K562 (cell line): ENCODE data around the gene RNASE4. TPM values are rescaled to one million over a fixed set of nuclear protein-coding genes. Genes with fewer than 3 reads are reported as not detected.
A peak's percentile ranks its signal among the peaks of the same experiment; 100 is the strongest.

Experiments
- BACH1 ChIP-seq: fragments of 200-800 bp; sonication (Bioruptor generic); IDR thresholded peaks from 2 replicates; pipeline ENCODE4 v1.6.1; 2016; ENCODE audit warnings: missing genetic modification characterization, missing compliant biosample characterization
- COPS2 ChIP-seq: fragments of 450-650 bp; conservative IDR thresholded peaks from 2 replicates; pipeline ENCODE4 v1.6.1; 2016; ENCODE audit warnings: mild to moderate bottlenecking, moderate library complexity
- FOXM1 ChIP-seq, 2 experiments: fragments of 450-650 bp in 1 of 2; sonication (generic) in 1 of 2; formaldehyde crosslinking in 1 of 2; IDR thresholded peaks; 2 replicates each; pipeline versions ENCODE4 v1.6.1 to v1.9.0; 2017 to 2022; ENCODE audit warnings: low read depth in 2 of 2, mild to moderate bottlenecking in 2 of 2, missing genetic modification reagents in 1 of 2, moderate library complexity in 1 of 2
- FOXP1 ChIP-seq: sonication (generic); formaldehyde crosslinking; IDR thresholded peaks from 2 replicates; pipeline ENCODE4 v1.8.0; 2022; ENCODE audit warnings: mild to moderate bottlenecking, missing genetic modification reagents
- GATAD2A ChIP-seq: fragments of 450-650 bp; IDR thresholded peaks from 2 replicates; pipeline ENCODE4 v1.6.1; 2017
- LEF1 ChIP-seq: fragments of 450-650 bp; IDR thresholded peaks from 2 replicates; pipeline ENCODE4 v1.6.1; 2016; ENCODE audit warnings: mild to moderate bottlenecking
- MIER1 ChIP-seq: fragments of 450-650 bp; IDR thresholded peaks from 2 replicates; pipeline ENCODE4 v1.6.1; 2016; ENCODE audit warnings: antibody characterized with exemption, mild to moderate bottlenecking, low read depth
- MTA2 ChIP-seq: fragments of 450-650 bp; IDR thresholded peaks from 2 replicates; pipeline ENCODE4 v1.6.1; 2016; ENCODE audit warnings: low read depth
- POLR2B ChIP-seq: fragments of 450-650 bp; IDR thresholded peaks from 2 replicates; pipeline ENCODE4 v1.6.1; 2018; ENCODE audit warnings: low read depth; ENCODE audit not compliant: partially characterized antibody
- POLR3A ChIP-seq: IDR thresholded peaks from 2 replicates; pipeline ENCODE4 v1.6.1; 2011; ENCODE audit warnings: borderline replicate concordance, mild to moderate bottlenecking, moderate library complexity; ENCODE audit not compliant: insufficient read length, insufficient read depth; ENCODE audit errors: extremely low read depth
- PPARD ChIP-seq: fragments of 250-450 bp; sonication (Bioruptor Pico); IDR thresholded peaks from 2 replicates; pipeline ENCODE4 v1.8.0; 2022; ENCODE audit warnings: inconsistent platforms, mild to moderate bottlenecking, moderate library complexity
- PREB ChIP-seq: sonication (generic); formaldehyde crosslinking; IDR thresholded peaks from 2 replicates; pipeline ENCODE4 v1.8.1; 2023; ENCODE audit warnings: mild to moderate bottlenecking, missing genetic modification reagents
- SNIP1 ChIP-seq: fragments of 450-650 bp; IDR thresholded peaks from 2 replicates; pipeline ENCODE4 v1.7.1; 2017; ENCODE audit warnings: low read depth, mild to moderate bottlenecking
- STAT6 ChIP-seq: sonication (generic); formaldehyde crosslinking; IDR thresholded peaks from 2 replicates; pipeline ENCODE4 v1.8.1; 2023; ENCODE audit warnings: mild to moderate bottlenecking, missing genetic modification reagents
- ZBTB8A ChIP-seq: fragments of 450-650 bp; IDR thresholded peaks from 2 replicates; pipeline ENCODE4 v1.6.1; 2018; ENCODE audit warnings: mild to moderate bottlenecking, moderate library complexity; ENCODE audit not compliant: partially characterized antibody
- ZNF280A ChIP-seq: fragments of 450-650 bp; IDR thresholded peaks from 2 replicates; pipeline ENCODE4 v1.6.1; 2018; ENCODE audit warnings: mild to moderate bottlenecking, low read depth; ENCODE audit not compliant: partially characterized antibody
- polyA plus RNA-seq, 8 experiments: library from polyadenylated mRNA; depleted of rRNA in 4 of 8; stranded (reverse) in 5 of 8; unstranded in 3 of 8; fragments of >200 nt; fragmentation: Nextera tagmentation in 2 of 8; fragmentation: Illumina TruSeq in 1 of 8; extraction: Ambion mirVana in 2 of 8; extraction: Trizol in 1 of 8; gene quantifications; 2 replicates each; pipeline versions ENCODE4 v1.2.1 to v1.2.3, GENCODE V29; 2011 to 2014; ENCODE audit warnings: inconsistent platforms in 1 of 8, missing spikeins in 1 of 8
- total RNA-seq, 7 experiments: library from RNA; depleted of rRNA in 6 of 7; stranded (reverse); fragments of >200 nt in 6 of 7; fragmentation: Illumina TruSeq in 2 of 7; extraction: Trizol in 2 of 7; gene quantifications; 2 replicates each; pipeline versions ENCODE4 v1.2.1 to v1.2.3, GENCODE V29; 2011 to 2021; ENCODE audit warnings: low replicate concordance in 1 of 7
- TF ChIP-seq, protein P1 (sequence below): fragments of 450-650 bp; IDR thresholded peaks from 2 replicates; pipeline ENCODE4 v1.7.0; 2016; ENCODE audit warnings: borderline replicate concordance
- TF ChIP-seq, protein P2 (sequence below): sonication (generic); formaldehyde crosslinking; IDR thresholded peaks from 2 replicates; pipeline ENCODE4 v1.8.1; 2023; ENCODE audit warnings: mild to moderate bottlenecking, missing genetic modification reagents, moderate library complexity

The RNASE4 gene
- total and polyA plus RNA-seq, 9 of the 15 experiments (the other 6 are each of a cell fraction or from before 2014, with no cell fraction given): 0.09 to 0.22 (median 0.13) TPM; not detected in 2

DNA sequence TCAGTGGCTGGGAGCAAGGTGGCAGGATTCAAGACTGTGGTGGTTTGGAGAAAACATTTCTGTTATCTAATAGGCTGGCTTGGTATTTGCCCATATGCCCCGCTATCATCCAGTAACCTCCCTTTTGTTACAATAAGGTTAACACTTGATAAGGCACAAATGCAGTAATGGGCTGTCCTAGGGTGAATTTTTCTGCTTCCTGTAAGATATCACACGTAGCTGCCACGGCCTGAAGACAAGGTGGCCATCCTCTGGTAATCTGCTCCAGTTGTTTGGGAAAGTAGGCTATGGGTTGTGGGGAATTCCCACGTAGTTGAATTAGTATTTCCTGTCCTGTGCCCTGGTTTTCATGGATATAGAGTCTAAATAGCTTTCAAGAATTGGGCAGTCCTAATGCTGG, 27.3 kb downstream of the RNASE4 start (continued):
- TF ChIP-seq STAT6 (no peak), MIER1 (no peak), FOXP1 (CRISPR knock-in tag) (no peak), BACH1 (tag) (no peak), POLR3A (no peak), SNIP1 (no peak), ZBTB8A (no peak), COPS2 (no peak), POLR2B (no peak), LEF1 (no peak), PREB (no peak), ZNF280A (no peak), PPARD (CRISPR knock-in tag) (no peak), GATAD2A (no peak), MTA2 (peak; percentile 49; the same call in 1 of the 2 replicates), FOXM1 (IDR thresholded peaks at IDR 0.05; ENCODE audit: low read depth) (peak; percentile 45; the same call in 1 of the 2 replicates), FOXM1 (CRISPR knock-in tag; IDR thresholded peaks at IDR 0.05; ENCODE audit: low read depth) (no peak)
- TF ChIP-seq, protein P1, sequence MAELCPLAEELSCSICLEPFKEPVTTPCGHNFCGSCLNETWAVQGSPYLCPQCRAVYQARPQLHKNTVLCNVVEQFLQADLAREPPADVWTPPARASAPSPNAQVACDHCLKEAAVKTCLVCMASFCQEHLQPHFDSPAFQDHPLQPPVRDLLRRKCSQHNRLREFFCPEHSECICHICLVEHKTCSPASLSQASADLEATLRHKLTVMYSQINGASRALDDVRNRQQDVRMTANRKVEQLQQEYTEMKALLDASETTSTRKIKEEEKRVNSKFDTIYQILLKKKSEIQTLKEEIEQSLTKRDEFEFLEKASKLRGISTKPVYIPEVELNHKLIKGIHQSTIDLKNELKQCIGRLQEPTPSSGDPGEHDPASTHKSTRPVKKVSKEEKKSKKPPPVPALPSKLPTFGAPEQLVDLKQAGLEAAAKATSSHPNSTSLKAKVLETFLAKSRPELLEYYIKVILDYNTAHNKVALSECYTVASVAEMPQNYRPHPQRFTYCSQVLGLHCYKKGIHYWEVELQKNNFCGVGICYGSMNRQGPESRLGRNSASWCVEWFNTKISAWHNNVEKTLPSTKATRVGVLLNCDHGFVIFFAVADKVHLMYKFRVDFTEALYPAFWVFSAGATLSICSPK: no peak
- TF ChIP-seq, protein P2, sequence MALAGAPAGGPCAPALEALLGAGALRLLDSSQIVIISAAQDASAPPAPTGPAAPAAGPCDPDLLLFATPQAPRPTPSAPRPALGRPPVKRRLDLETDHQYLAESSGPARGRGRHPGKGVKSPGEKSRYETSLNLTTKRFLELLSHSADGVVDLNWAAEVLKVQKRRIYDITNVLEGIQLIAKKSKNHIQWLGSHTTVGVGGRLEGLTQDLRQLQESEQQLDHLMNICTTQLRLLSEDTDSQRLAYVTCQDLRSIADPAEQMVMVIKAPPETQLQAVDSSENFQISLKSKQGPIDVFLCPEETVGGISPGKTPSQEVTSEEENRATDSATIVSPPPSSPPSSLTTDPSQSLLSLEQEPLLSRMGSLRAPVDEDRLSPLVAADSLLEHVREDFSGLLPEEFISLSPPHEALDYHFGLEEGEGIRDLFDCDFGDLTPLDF (CRISPR knock-in tag): no peak
